LNCAP (cell line): ENCODE results near the gene JTB.

Experiments used
- CTCF ChIP-seq: fragments of 450-650 bp; IDR thresholded peaks from 2 replicates; pipeline ENCODE4 v1.5.1; 2017; ENCODE audit warnings: mild to moderate bottlenecking

JTB gene

GRCh38 chr1:153954826-153955225, 22.6 kb downstream of the JTB start:
- TF ChIP-seq CTCF: no peak

- TF ChIP-seq CTCF: no peak
Observed at GRCh38 chr1:153953859-153954365, 23.6 kb downstream of the JTB start.

GRCh38 chr1:153951801-153952200, 25.7 kb downstream of the JTB start:
- TF ChIP-seq CTCF: no peak

- TF ChIP-seq CTCF: no peak
Observed at GRCh38 chr1:153951183-153951582, 26.3 kb downstream of the JTB start.

- peak; percentile 99 for TF ChIP-seq CTCF
Observed at GRCh38 chr1:153946622-153947241, 30.7 kb downstream of the JTB start, which contains the start of gene DENND4B. Gene DENND4B (minus strand): TSS chr1:153946718. CDS start chr1:153944374, 2,344 bp downstream.

GRCh38 chr1:153945795-153946621, 31.5 kb downstream of the JTB start:
- no peak for TF ChIP-seq CTCF

- no peak for TF ChIP-seq CTCF
Observed at GRCh38 chr1:153945131-153945794, 32.2 kb downstream of the JTB start.
